Brain microvascular endothelial cell (primary cell): ENCODE results near the gene SPACA9.

Source experiments
- DNase-seq: peaks from one replicate; pipeline ENCODE4 v3.0.0-alpha.2; 2020
- H3K27ac ChIP-seq: fragments of 250-450 bp; sonication (Bioruptor Pico); 2 replicates; pipeline ENCODE4 v1.5.1; 2020; ENCODE audit warnings: mild to moderate bottlenecking, moderate library complexity
- H3K27me3 ChIP-seq: fragments of 250-450 bp; sonication (Bioruptor Pico); replicated peaks from 2 replicates; pipeline ENCODE4 v1.5.1; 2020; ENCODE audit warnings: mild to moderate bottlenecking
- H3K36me3 ChIP-seq: fragments of 250-450 bp; sonication (Bioruptor Pico); replicated peaks from 2 replicates; pipeline ENCODE4 v1.5.1; 2020; ENCODE audit warnings: mild to moderate bottlenecking
- H3K4me3 ChIP-seq: 2 replicates; pipeline ENCODE4 v1.5.1; 2011; ENCODE audit warnings: low read depth, mild to moderate bottlenecking, control low read depth, low read length, moderate library complexity
- CTCF ChIP-seq: IDR thresholded peaks from 2 replicates; pipeline ENCODE4 v1.5.1; 2011; ENCODE audit warnings: low read depth, mild to moderate bottlenecking, moderate library complexity, low read length, control low read depth, inconsistent platforms; ENCODE audit errors: missing control alignments
- in situ Hi-C: cut with HindIII; loops from 2 replicates; pipeline ENCODE4 v1.10.0; 2017; ENCODE audit warnings: low sequenced_read_pairs, low pct_ligation_motif_present

Gene SPACA9

GRCh38 chr9:132898051-132898450 is 19.4 kb downstream of the SPACA9 start:
- Histone ChIP-seq H3K27me3 (no peaks in the 10 kb centered on the region), H3K36me3 (peaks cover 55% of the 10 kb centered on the region)
- no peak for TF ChIP-seq CTCF

GRCh38 chr9:132901858-132902831 is 23.4 kb downstream of the SPACA9 start:
- in situ Hi-C loops: no loop called here
- Histone ChIP-seq H3K36me3 (peaks cover 47% of the 10 kb centered on the region), H3K27me3 (no peaks in the 10 kb centered on the region), H3K27ac (no peak overlapping the region), H3K4me3 (no peak overlapping the region)
- peak; percentile 86 for DNase-seq
- peak; percentile 92 for TF ChIP-seq CTCF

More at GRCh38 chr9:132898051-132898450, 19.4 kb downstream of the SPACA9 start:
- DNase-seq: no peak
- no peak overlapping the region for H3K4me3 ChIP-seq
- in situ Hi-C loops: no loop called here
- H3K27ac ChIP-seq: no peak overlapping the region

- Histone ChIP-seq H3K27ac (no peak overlapping the region), H3K4me3 (no peak overlapping the region), H3K36me3 (peaks cover 43% of the 10 kb centered on the region), H3K27me3 (no peaks in the 10 kb centered on the region)
- in situ Hi-C loops: no loop called here
- no peak for TF ChIP-seq CTCF
- peak; percentile 4 for DNase-seq
Measured at GRCh38 chr9:132903574-132904492, 25.1 kb downstream of the SPACA9 start.

- in situ Hi-C loops: no loop called here
- TF ChIP-seq CTCF: no peak
- no peak overlapping the region for H3K27ac ChIP-seq
- H3K27me3 ChIP-seq: no peaks in the 10 kb centered on the region
- DNase-seq: no peak
- H3K36me3 ChIP-seq: peaks cover 42% of the 10 kb centered on the region
- H3K4me3 ChIP-seq: no peak overlapping the region
Measured at GRCh38 chr9:132905726-132906125, 27.0 kb downstream of the SPACA9 start.

- in situ Hi-C loops: no loop called here
- H3K36me3 ChIP-seq: peaks cover 33% of the 10 kb centered on the region
- no peak for TF ChIP-seq CTCF
- DNase-seq: no peak
- H3K27me3 ChIP-seq: no peaks in the 10 kb centered on the region
- H3K27ac ChIP-seq: no peak overlapping the region
- H3K4me3 ChIP-seq: no peak overlapping the region
Measured at GRCh38 chr9:132908635-132909034, 29.9 kb downstream of the SPACA9 start.
